ENCODE data around the gene PRMT3. TPM values are rescaled to one million over a fixed set of nuclear protein-coding genes. Genes with fewer than 3 reads are reported as not detected.

The PRMT3 gene
- total and polyA plus RNA-seq, 7 donors, result 6.3 to 23.2 (median 17.2) TPM

- Histone ChIP-seq H3K4me3 (no peak overlapping the region), H3K27ac (no peak overlapping the region), H3K27me3 (ENCODE audit: insufficient read depth in 3 of 3, low read length in 2 of 3) (no peaks in the 10 kb centered on the region), H3K9me3 (no peaks in the 10 kb centered on the region), H3K36me3 (ENCODE audit: insufficient read depth in 1 of 2, low read depth in 1 of 2) (peaks cover 0 to 22% of the 10 kb centered on the region in 2 donors), H3K4me1 (no peaks in the 10 kb centered on the region)
- TF ChIP-seq CTCF (IDR thresholded peaks at IDR 0.05), result no peak
- WGBS, 3 donors, result 88 to 91% (median 91%) methylated on average over 4 of the region's 4 CpGs
- ATAC-seq (no peak), DNase-seq (no peak)
- intact Hi-C loops (cut with DNase I), result no loop called here
Measured at GRCh38 chr11:20501971-20502370, 114.5 kb downstream of the PRMT3 start.

GRCh38 chr11:20511982-20512381, 124.5 kb downstream of the PRMT3 start:
- H3K9me3 ChIP-seq, result no peaks in the 10 kb centered on the region
- no peak overlapping the region for H3K27ac ChIP-seq
- H3K36me3 ChIP-seq (ENCODE audit: insufficient read depth in 1 of 2, low read depth in 1 of 2), result peaks cover 2 to 20% of the 10 kb centered on the region in 2 donors
- H3K4me1 ChIP-seq, result no peaks in the 10 kb centered on the region
- H3K4me3 ChIP-seq, result no peak overlapping the region
- intact Hi-C loops (cut with DNase I), result no loop called here
- no peaks in the 10 kb centered on the region for H3K27me3 ChIP-seq (ENCODE audit: insufficient read depth in 3 of 3, low read length in 2 of 3)
- no peak for ATAC-seq
- TF ChIP-seq CTCF (IDR thresholded peaks at IDR 0.05), result no peak
- WGBS, 3 donors, result 90 to 93% (median 91%) methylated on average over 5 of the region's 5 CpGs
- no peak for DNase-seq

GRCh38 chr11:20512869-20513268, 125.4 kb downstream of the PRMT3 start:
- intact Hi-C loops (cut with DNase I), result no loop called here
- no peak for ATAC-seq
- H3K9me3 ChIP-seq, result no peaks in the 10 kb centered on the region
- H3K36me3 ChIP-seq (ENCODE audit: insufficient read depth in 1 of 2, low read depth in 1 of 2), result peaks cover 2 to 20% of the 10 kb centered on the region in 2 donors
- no peak overlapping the region for H3K27ac ChIP-seq
- 93 to 97% (median 95%) methylated on average over 4 of the region's 4 CpGs for WGBS, 3 donors
- H3K4me1 ChIP-seq, result no peaks in the 10 kb centered on the region
- peaks cover 0 to 2% (median 0%) of the 10 kb centered on the region in 3 donors for H3K27me3 ChIP-seq (ENCODE audit: insufficient read depth in 3 of 3, low read length in 2 of 3)
- DNase-seq, result no peak
- H3K4me3 ChIP-seq, result no peak overlapping the region
- TF ChIP-seq CTCF (IDR thresholded peaks at IDR 0.05), result no peak

- intact Hi-C loops (cut with DNase I), result no loop called here
- Histone ChIP-seq H3K27ac (no peak overlapping the region), H3K4me1 (no peaks in the 10 kb centered on the region), H3K9me3 (no peaks in the 10 kb centered on the region), H3K27me3 (ENCODE audit: insufficient read depth in 3 of 3, low read length in 2 of 3) (peaks cover 0 to 4% (median 2%) of the 10 kb centered on the region in 3 donors), H3K4me3 (no peak overlapping the region), H3K36me3 (ENCODE audit: insufficient read depth in 1 of 2, low read depth in 1 of 2) (no peaks in the 10 kb centered on the region)
- TF ChIP-seq CTCF (IDR thresholded peaks at IDR 0.05), result no peak
- DNase-seq, result no peak
- no peak for ATAC-seq
- 77 to 81% (median 80%) methylated on average over 7 of the region's 7 CpGs for WGBS, 3 donors
Measured at GRCh38 chr11:20518323-20518834, 130.9 kb downstream of the PRMT3 start.

- ATAC-seq (no peak), DNase-seq (no peak)
- intact Hi-C loops (cut with DNase I), result no loop called here
- no peak for TF ChIP-seq CTCF (IDR thresholded peaks at IDR 0.05)
- Histone ChIP-seq H3K4me1 (no peaks in the 10 kb centered on the region), H3K27me3 (ENCODE audit: insufficient read depth in 3 of 3, low read length in 2 of 3) (peaks cover 0 to 4% (median 2%) of the 10 kb centered on the region in 3 donors), H3K36me3 (ENCODE audit: insufficient read depth in 1 of 2, low read depth in 1 of 2) (no peaks in the 10 kb centered on the region), H3K9me3 (no peaks in the 10 kb centered on the region), H3K27ac (no peak overlapping the region), H3K4me3 (no peak overlapping the region)
- WGBS, 3 donors, result 20 to 32% (median 31%) methylated on average over 1 of the region's 1 CpG
Measured at GRCh38 chr11:20522536-20522935, 135.0 kb downstream of the PRMT3 start.
